Right ventricle myocardium superior (tissue), 1 donor: ENCODE measurements around the gene DENND4B. TPM values are rescaled to one million over a fixed set of nuclear protein-coding genes. Genes with fewer than 3 reads are reported as not detected.

ENCODE experiments used
- ATAC-seq: fragments of 200-7000 bp; cut with Tn5 transposase; one replicate; pipeline ENCODE4 v1.9.1; 2020; ENCODE audit warnings: mild to moderate bottlenecking; ENCODE audit not compliant: poor library complexity
- DNase-seq: peaks from one replicate; pipeline ENCODE4 v3.0.0-alpha.2; 2020
- intact Hi-C: fragments of 100-400 bp; cut with DNase I; formaldehyde crosslinking; loops from one replicate; pipeline ENCODE4 v1.11.2; 2022
- total RNA-seq: library from RNA; stranded (reverse); fragmentation: NEBNext Ultra II Directional; extraction: Animal tissue kit (Norgen Biotek cat#: 25700); gene quantifications from one replicate; pipeline ENCODE4 v1.2.1, GENCODE V29; 2021
- donor health status: DM: no; HTN: yes; CAD: no; lungs with severe emphysema.

Gene DENND4B
- total RNA-seq, 1 donor from 2014 or later = 45.5 TPM

GRCh38 chr1:153977250-153978240, 31.0 kb upstream of the DENND4B start, which contains the start of gene JTB:
JTB (minus strand) TSS chr1:153977674; CDS start chr1:153977252, 422 bp downstream.
- ATAC-seq (peak; percentile 98), DNase-seq (peak; percentile 95)
- intact Hi-C loops = no loop called here

GRCh38 chr1:153976819-153977249, 30.3 kb upstream of the DENND4B start:
- DNase-seq = no peak
- intact Hi-C loops = no loop called here
- no peak for ATAC-seq

DNA sequence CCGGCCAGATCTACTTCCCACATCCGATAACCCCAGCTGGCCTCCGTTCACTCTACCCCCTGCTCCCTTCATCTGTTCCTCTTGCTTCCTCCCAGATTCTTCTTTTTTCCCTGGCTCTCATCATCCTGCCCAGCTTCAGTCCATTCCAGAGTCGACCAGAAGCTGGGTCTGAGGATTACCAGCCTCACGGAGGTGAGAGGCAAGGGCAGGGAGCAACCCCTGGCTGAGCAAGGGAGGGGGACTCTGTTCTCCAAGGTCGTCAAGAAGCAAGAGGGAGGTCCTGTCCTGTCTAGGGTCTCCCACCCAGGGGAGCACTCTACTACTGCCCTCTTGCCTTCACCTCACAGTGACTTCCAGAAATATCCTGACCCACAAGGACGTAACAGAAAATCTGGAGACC, 27.0 kb upstream of the DENND4B start:
- intact Hi-C loops = no loop called here
- ATAC-seq = no peak
- DNase-seq = no peak

GRCh38 chr1:153973071-153973470, 26.6 kb upstream of the DENND4B start:
- ATAC-seq (no peak), DNase-seq (no peak)
- intact Hi-C loops = no loop called here

GRCh38 chr1:153970346-153970745, 23.8 kb upstream of the DENND4B start:
- DNase-seq = no peak
- intact Hi-C loops = no loop called here
- ATAC-seq = no peak

DNA sequence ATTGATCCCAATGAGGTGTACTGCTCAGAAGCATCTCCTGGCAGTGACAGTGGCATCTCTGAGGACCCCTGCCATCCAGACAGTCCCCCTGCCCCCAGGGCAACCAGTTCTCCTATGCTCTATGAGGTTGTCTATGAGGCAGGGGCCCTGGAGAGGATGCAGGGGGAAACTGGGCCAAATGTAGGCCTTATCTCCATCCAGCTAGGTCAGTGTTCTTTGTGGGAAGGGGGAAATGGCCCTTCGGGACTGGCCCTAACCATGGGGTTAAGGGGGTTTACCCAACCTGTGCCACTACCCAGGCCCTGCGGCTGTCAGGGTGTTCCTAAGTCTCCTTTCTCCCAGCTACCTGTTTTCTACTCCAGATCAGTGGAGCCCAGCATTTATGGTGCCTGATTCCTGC, 22.5 kb upstream of the DENND4B start:
- no peak for DNase-seq
- ATAC-seq = no peak
- intact Hi-C loops = no loop called here

- DNase-seq (no peak), ATAC-seq (no peak)
- intact Hi-C loops = no loop called here
Observed at GRCh38 chr1:153968408-153968807, 21.9 kb upstream of the DENND4B start.

- ATAC-seq = no peak
- no peak for DNase-seq
- intact Hi-C loops = no loop called here
Observed at GRCh38 chr1:153968000-153968363, 21.5 kb upstream of the DENND4B start.

DNA sequence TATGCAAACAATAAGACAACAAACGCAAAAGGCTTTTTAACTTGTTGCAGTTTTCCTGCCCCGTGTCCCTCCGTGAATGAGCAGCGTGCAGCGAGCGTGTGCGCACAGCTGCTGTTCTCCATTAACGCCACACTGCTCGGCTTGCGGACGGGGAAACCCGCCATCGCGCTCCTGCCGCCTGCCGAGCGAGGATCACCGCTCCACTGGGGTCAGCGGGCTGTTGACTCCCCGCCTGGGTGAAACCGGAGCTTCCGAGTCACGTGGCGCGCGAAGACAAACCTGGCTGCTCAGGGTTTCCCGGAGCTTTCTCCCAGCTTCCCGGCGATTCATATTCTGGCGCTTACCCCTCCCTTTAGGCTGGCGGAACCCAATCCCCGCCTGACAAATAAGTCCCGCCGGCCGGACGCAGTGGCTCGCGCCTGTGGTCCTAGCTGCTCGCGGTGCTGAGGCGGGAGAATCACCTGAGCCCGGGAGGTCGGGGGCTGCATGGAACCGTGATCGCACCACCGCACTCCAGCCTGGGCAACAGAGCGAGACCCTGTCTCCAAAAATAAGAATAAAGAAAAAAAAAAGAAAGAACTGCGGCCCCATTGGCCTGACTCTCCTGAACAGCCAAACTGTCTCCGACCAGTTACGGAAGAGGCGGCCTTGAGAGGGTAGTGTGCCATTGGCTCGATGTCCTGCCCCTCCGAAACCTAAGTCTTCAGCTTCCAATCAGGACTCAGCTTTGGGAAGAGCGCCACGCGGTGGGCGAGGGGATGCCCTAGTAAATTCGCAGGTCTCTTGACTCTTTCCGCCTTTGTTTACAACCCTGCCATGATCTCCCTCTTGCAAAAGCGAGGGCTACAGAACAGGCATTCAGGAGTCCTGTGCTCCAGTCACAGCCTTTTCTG, 20.8 kb upstream of the DENND4B start, which contains the start of gene CREB3L4:
Gene CREB3L4, plus strand, starts transcription at position 796 of the 893 bp plus-strand sequence. CDS start 624 bp downstream, outside the sequence.
- DNase-seq = peak; percentile 94
- ATAC-seq = peak; percentile 87
- intact Hi-C loops = no loop called here

DNA sequence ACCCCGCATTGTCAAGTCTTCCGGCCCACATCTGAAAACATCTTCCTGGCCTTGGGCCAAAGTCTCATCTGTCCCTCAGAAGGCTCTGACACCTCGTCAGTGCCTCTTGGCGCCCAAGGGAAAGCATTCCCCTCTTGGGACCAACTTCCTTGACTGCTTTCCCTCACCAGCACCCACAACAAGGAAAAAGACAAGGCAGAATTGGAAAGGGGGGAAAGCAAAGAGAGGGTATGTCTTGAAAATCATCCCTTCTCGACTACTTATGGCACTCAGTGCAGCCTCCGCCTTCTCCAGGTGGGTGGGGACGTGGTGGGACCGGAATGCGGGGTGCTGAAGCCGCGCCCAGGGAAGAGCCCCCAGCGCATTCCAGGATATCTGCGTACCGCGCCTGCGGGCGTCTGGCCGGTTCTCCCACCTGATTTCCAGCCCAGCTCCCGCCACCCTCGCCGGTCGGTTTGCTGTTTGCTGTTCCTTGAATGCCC, 17.4 kb upstream of the DENND4B start:
- peak; percentile 60 for DNase-seq
- intact Hi-C loops = no loop called here
- ATAC-seq = no peak

- ATAC-seq = peak; percentile 84
- DNase-seq = peak; percentile 99
- intact Hi-C loops = no loop called here
Observed at GRCh38 chr1:153963030-153963849, 16.7 kb upstream of the DENND4B start, which contains the start of gene SLC39A1. SLC39A1 (minus strand) TSS chr1:153963537; CDS start chr1:153962715, 822 bp downstream.

- ATAC-seq (no peak), DNase-seq (no peak)
- intact Hi-C loops = no loop called here
Observed at GRCh38 chr1:153962088-153963029, 15.8 kb upstream of the DENND4B start.

DNA sequence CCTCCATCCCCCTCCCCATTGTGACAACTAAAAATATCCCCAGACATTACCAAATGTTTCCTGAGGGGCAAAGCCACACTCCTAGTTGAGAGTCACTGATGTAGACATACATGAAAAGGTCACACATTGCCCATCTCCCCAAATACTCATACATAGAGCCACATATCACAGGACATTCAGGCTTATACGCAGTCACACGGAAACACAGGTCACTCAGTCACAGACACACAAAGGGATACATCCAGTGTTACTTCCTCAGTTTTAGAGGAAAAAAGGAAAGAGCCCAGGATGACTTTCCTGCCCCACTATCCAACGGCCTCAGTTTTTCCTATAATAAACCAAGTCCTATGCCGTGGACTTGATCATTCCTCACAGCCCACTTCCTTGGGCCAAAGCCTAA, 14.9 kb upstream of the DENND4B start:
- intact Hi-C loops = no loop called here
- no peak for DNase-seq

GRCh38 chr1:153960206-153960605, 13.7 kb upstream of the DENND4B start:
- intact Hi-C loops = no loop called here
- DNase-seq (no peak), ATAC-seq (no peak)

More for the DNA sequence above, 14.9 kb upstream of the DENND4B start:
- ATAC-seq = no peak

GRCh38 chr1:153959454-153959853, 12.9 kb upstream of the DENND4B start:
- ATAC-seq = no peak
- intact Hi-C loops = no loop called here
- DNase-seq = no peak

DNA sequence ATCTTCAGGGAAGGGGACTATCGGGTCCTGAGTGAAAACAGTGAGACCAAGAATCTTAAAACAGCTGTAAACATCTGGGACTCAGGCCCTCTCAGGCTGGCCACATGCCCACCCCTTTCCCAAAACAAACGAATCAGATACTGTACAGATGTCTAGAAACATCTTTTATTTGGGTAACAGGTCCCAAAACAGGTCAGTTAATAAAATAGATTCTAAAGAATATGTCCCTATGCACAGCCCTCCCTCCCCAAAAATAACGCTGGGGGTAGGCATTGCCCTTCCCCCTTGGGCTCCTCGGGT, 12.4 kb upstream of the DENND4B start:
- intact Hi-C loops = no loop called here

More for the DNA sequence above, 12.4 kb upstream of the DENND4B start:
- ATAC-seq = no peak
- no peak for DNase-seq
